H1 (cell line): ENCODE measurements around the gene HES2. TPM values are rescaled to one million over a fixed set of nuclear protein-coding genes. Genes with fewer than 3 reads are reported as not detected.

Experiments used
- CTCF ChIA-PET: fragments of 300-600 bp; sonication (Branson Sonifier 250); formaldehyde crosslinking; loops from one replicate; lab custom pipeline; 2021; ENCODE audit not compliant: partially characterized antibody; lab: Charles Lee
- POLR2A ChIA-PET: fragments of 300-600 bp; sonication (Branson Sonifier 250); formaldehyde crosslinking; loops from one replicate; lab custom pipeline; 2021; ENCODE audit warnings: inconsistent platforms; ENCODE audit not compliant: partially characterized antibody; lab: Charles Lee
- DNase-seq, 2 experiments: peaks; one replicate each; pipeline versions ENCODE4 v3.0.0 to v3.0.0-alpha.2; 2010 to 2022; ENCODE audit warnings: low spot score in 2 of 2, low read depth in 1 of 2, mixed read lengths in 1 of 2
- FAIRE-seq: peaks from 2 replicates; lab custom pipeline; 2011; peaks lifted over from hg19 to GRCh38; lab: Jason Lieb, UNC
- H2AFZ ChIP-seq: 2 replicates; pipeline ENCODE4 v1.8.1; 2012; ENCODE audit warnings: low read length, inconsistent platforms
- H2AK5ac ChIP-seq: 2 replicates; pipeline ENCODE4 v1.6.1; 2013; ENCODE audit warnings: low read depth, low read length
- H2BK120ac ChIP-seq: replicated peaks from 2 replicates; pipeline ENCODE3; 2013; ENCODE audit warnings: low read depth, low read length, inconsistent platforms
- H2BK12ac ChIP-seq: 2 replicates; pipeline ENCODE4 v1.6.1; 2013; ENCODE audit warnings: low read depth, low read length
- H2BK15ac ChIP-seq: 2 replicates; pipeline ENCODE4 v1.6.1; 2013; ENCODE audit warnings: low read length
- H2BK20ac ChIP-seq: 2 replicates; pipeline ENCODE4 v1.6.1; 2013; ENCODE audit warnings: low read length
- H2BK5ac ChIP-seq: 2 replicates; pipeline ENCODE4 v1.6.1; 2013; ENCODE audit warnings: low read depth, low read length
- H3K14ac ChIP-seq: 2 replicates; pipeline ENCODE4 v1.6.1; 2013; ENCODE audit warnings: inconsistent platforms; ENCODE audit not compliant: insufficient read length
- H3K18ac ChIP-seq: 2 replicates; pipeline ENCODE4 v1.6.1; 2013; ENCODE audit warnings: low read length; ENCODE audit errors: extremely low read depth
- H3K23ac ChIP-seq: 2 replicates; pipeline ENCODE4 v1.6.1; 2013; ENCODE audit warnings: inconsistent platforms; ENCODE audit not compliant: insufficient read length
- H3K23me2 ChIP-seq: 2 replicates; pipeline ENCODE4 v1.6.1; 2013; ENCODE audit warnings: low read depth, low read length
- H3K27ac ChIP-seq: 2 replicates; pipeline ENCODE4 v1.6.1; 2011; ENCODE audit warnings: low read depth, low read length, inconsistent platforms
- H3K27me3 ChIP-seq, 4 experiments: replicated peaks in 1 of 4; 1 replicate in 1 of 4; 2 replicates in 3 of 4; pipeline versions ENCODE4 v1.6.1 to v1.8.1; 2011 to 2013; ENCODE audit warnings: low read length in 3 of 4, mild to moderate bottlenecking in 3 of 4, inconsistent platforms in 2 of 4, mixed read lengths in 2 of 4, moderate library complexity in 1 of 4; ENCODE audit not compliant: control insufficient read depth in 3 of 4, insufficient read depth in 3 of 4; ENCODE audit errors: extremely low read depth in 1 of 4
- H3K36me3 ChIP-seq, 4 experiments: 2 replicates each; pipeline versions ENCODE4 v1.6.1 to v1.8.1; 2011 to 2013; ENCODE audit warnings: mild to moderate bottlenecking in 4 of 4, low read length in 3 of 4, moderate library complexity in 2 of 4, control low read depth in 1 of 4, inconsistent platforms in 1 of 4; ENCODE audit not compliant: insufficient read depth in 4 of 4, control insufficient read depth in 2 of 4
- H3K4ac ChIP-seq: replicated peaks from 2 replicates; pipeline ENCODE3; 2013; ENCODE audit warnings: low read length, low read depth, mixed read lengths, inconsistent platforms; ENCODE audit not compliant: insufficient read length
- H3K4me1 ChIP-seq, 4 experiments: replicated peaks in 1 of 4; 1 replicate in 1 of 4; 2 replicates in 3 of 4; pipeline versions ENCODE4 v1.6.1 to v1.8.1; 2011 to 2013; ENCODE audit warnings: low read length in 3 of 4, inconsistent platforms in 2 of 4, mixed read lengths in 1 of 4; ENCODE audit not compliant: insufficient read depth in 4 of 4, control insufficient read depth in 3 of 4
- H3K4me2 ChIP-seq, 2 experiments: 2 replicates each; pipeline versions ENCODE4 v1.6.1 to v1.8.1; 2011 to 2013; ENCODE audit warnings: low read depth in 2 of 2, low read length in 2 of 2, control low read depth in 1 of 2, inconsistent platforms in 1 of 2, mild to moderate bottlenecking in 1 of 2; ENCODE audit not compliant: insufficient read depth in 1 of 2
- H3K4me3 ChIP-seq, 4 experiments: fragments of 200-600, 300-600 bp in 1 of 4; sonication (generic), shearing (Covaris generic), sonication (Bioruptor Twin) in 1 of 4; 2 replicates each; pipeline versions ENCODE4 v1.5.1 to v1.8.1; 2011 to 2016; ENCODE audit warnings: low read length in 4 of 4, low read depth in 3 of 4, control low read depth in 2 of 4, inconsistent platforms in 2 of 4, mild to moderate bottlenecking in 2 of 4, mixed read lengths in 1 of 4, moderate library complexity in 1 of 4; ENCODE audit not compliant: insufficient read depth in 2 of 4; ENCODE audit errors: extremely low read depth in 1 of 4
- H3K56ac ChIP-seq: replicated peaks from 2 replicates; pipeline ENCODE3; 2013; ENCODE audit warnings: low read depth, mild to moderate bottlenecking, mixed read lengths, low read length, inconsistent platforms; ENCODE audit not compliant: insufficient read length
- H3K79me1 ChIP-seq: 2 replicates; pipeline ENCODE4 v1.6.1; 2013; ENCODE audit warnings: low read depth, low read length, control low read depth
- H3K79me2 ChIP-seq, 2 experiments: 2 replicates each; pipeline versions ENCODE4 v1.6.1 to v1.8.1; 2012 to 2013; ENCODE audit warnings: low read length in 2 of 2, mild to moderate bottlenecking in 2 of 2, inconsistent platforms in 1 of 2; ENCODE audit not compliant: insufficient read depth in 2 of 2, control insufficient read depth in 1 of 2
- H3K9ac ChIP-seq, 4 experiments: replicated peaks in 1 of 4; 1 replicate in 1 of 4; 2 replicates in 3 of 4; pipeline versions ENCODE4 v1.6.1 to v1.8.1; 2011 to 2013; ENCODE audit warnings: low read depth in 3 of 4, low read length in 3 of 4, control low read depth in 2 of 4, mild to moderate bottlenecking in 2 of 4, moderate library complexity in 2 of 4, inconsistent platforms in 1 of 4; ENCODE audit errors: extremely low read depth in 1 of 4
- H3K9me3 ChIP-seq, 2 experiments: 2 replicates each; pipeline versions ENCODE4 v1.6.1 to v1.8.1; 2012 to 2013; ENCODE audit warnings: mild to moderate bottlenecking in 2 of 2, moderate library complexity in 2 of 2, control low read depth in 1 of 2, inconsistent platforms in 1 of 2, low read depth in 1 of 2, low read length in 1 of 2, mixed read lengths in 1 of 2; ENCODE audit not compliant: insufficient read depth in 2 of 2
- H4K20me1 ChIP-seq, 2 experiments: replicated peaks in 1 of 2; 2 replicates each; pipeline versions ENCODE3 to v1.8.1; 2011 to 2013; ENCODE audit warnings: inconsistent platforms in 2 of 2, low read length in 2 of 2, mild to moderate bottlenecking in 1 of 2; ENCODE audit not compliant: insufficient read depth in 2 of 2, control insufficient read depth in 1 of 2
- H4K5ac ChIP-seq: 2 replicates; pipeline ENCODE4 v1.6.1; 2013; ENCODE audit warnings: low read length, low read depth, mixed read lengths, inconsistent platforms; ENCODE audit not compliant: insufficient read length
- H4K8ac ChIP-seq: 2 replicates; pipeline ENCODE4 v1.8.0; 2013; ENCODE audit warnings: mild to moderate bottlenecking, moderate library complexity, low read length, inconsistent platforms; ENCODE audit not compliant: insufficient read depth; ENCODE audit errors: extremely low read depth
- H4K91ac ChIP-seq: replicated peaks from 2 replicates; pipeline ENCODE3; 2013; ENCODE audit warnings: low read length, mixed read lengths, inconsistent platforms; ENCODE audit not compliant: insufficient read length
- ATF2 ChIP-seq: IDR thresholded peaks from 2 replicates; pipeline ENCODE4 v1.6.1; 2012; ENCODE audit warnings: low read length, inconsistent platforms
- EP300 ChIP-seq, 2 experiments: IDR thresholded peaks; 1 replicate in 1 of 2; 2 replicates in 1 of 2; pipeline ENCODE4 v1.6.1; 2011 to 2012; ENCODE audit warnings: low read depth in 2 of 2, low read length in 2 of 2, mild to moderate bottlenecking in 2 of 2, borderline replicate concordance in 1 of 2, inconsistent platforms in 1 of 2, moderate library complexity in 1 of 2
- FOSL1 ChIP-seq: IDR thresholded peaks from 2 replicates; pipeline ENCODE4 v1.6.1; 2011; ENCODE audit warnings: mild to moderate bottlenecking, low read depth, low read length, moderate library complexity; ENCODE audit not compliant: insufficient read depth
- WGBS, 2 experiments: shearing (Covaris generic) in 1 of 2; methylation state at CpG; one replicate each; pipeline versions ENCODE4 v1.1.6 to v1.1.7; 2013 to 2015; ENCODE audit warnings: low lambda C conversion rate in 2 of 2, mixed read lengths in 2 of 2, inconsistent platforms in 1 of 2, low coverage in 1 of 2, missing lambda C conversion rate in 1 of 2; ENCODE audit not compliant: insufficient replicate concordance in 2 of 2, insufficient coverage in 1 of 2, insufficient read length in 1 of 2; ENCODE audit errors: extremely low coverage in 1 of 2, missing lambda C conversion rate in 1 of 2; 5-methylcytosine and 5-hydroxymethylcytosine counted together
- polyA plus RNA-seq, 7 experiments: library from polyadenylated mRNA; depleted of rRNA in 3 of 7; stranded (reverse) in 5 of 7; unstranded in 2 of 7; fragments of >200 nt in 5 of 7; fragments of 200-250 nt in 2 of 7; gene quantifications; 1 replicate in 5 of 7; 2 replicates in 1 of 7; 4 replicates in 1 of 7; pipeline versions ENCODE4 v1.2.1 to v1.2.3, GENCODE V29; 2011 to 2013; ENCODE audit warnings: missing spikeins in 2 of 7, mixed read lengths in 2 of 7
- total RNA-seq: library from RNA; stranded (reverse); fragmentation: NEBNext Ultra II Directional; extraction: Animal tissue kit (Norgen Biotek cat#: 25700); gene quantifications from 2 replicates; pipeline ENCODE4 v1.2.1, GENCODE V29; 2021

Gene HES2
- total and polyA plus RNA-seq, 2 of the 8 experiments (the other 6 are each of a cell fraction or from before 2014, with no cell fraction given), result 0.15 to 0.53 TPM

- H3K9ac ChIP-seq, result no peak overlapping the region
- H3K14ac ChIP-seq, result no peak overlapping the region
- no peaks in the 10 kb centered on the region for H3K23me2 ChIP-seq
- no peak overlapping the region for H2BK12ac ChIP-seq
- no peak overlapping the region for H3K56ac ChIP-seq
- peaks cover 0 to 2% (median 0%) of the 10 kb centered on the region in 4 experiments; a peak in 1 of 7 replicates for H3K4me1 ChIP-seq
- H4K5ac ChIP-seq, result no peak overlapping the region
- H3K4me3 ChIP-seq, result no peak overlapping the region
- no peak overlapping the region for H2AFZ ChIP-seq
- POLR2A ChIA-PET, result interaction anchor here (0.7 to 2.2 kb wide), 2 partner anchors 10 to 545 kb away, joined by 4 to 6 read pairs; no protein-coding TSS in a partner anchor
- 92% methylated on average over 4 of the region's 4 CpGs; no CpG with 5 or more reads in 1 of the 2 experiments for WGBS, 2 experiments
- H3K27me3 ChIP-seq, result no peaks in the 10 kb centered on the region
- no peak for FAIRE-seq
- no peak overlapping the region for H2AK5ac ChIP-seq
- no peak overlapping the region for H2BK120ac ChIP-seq
- H4K20me1 ChIP-seq, result peaks cover 0 to 18% of the 10 kb centered on the region in 2 experiments
- CTCF ChIA-PET, result interaction anchor here (0.7 to 58.4 kb wide), 3 partner anchors 6 to 46 kb away, joined by 3 to 1769 read pairs (median 1769); partner anchors contain the start of genes ACOT7 and HES2
- no peak overlapping the region for H3K23ac ChIP-seq
- no peak overlapping the region for H3K4ac ChIP-seq
- no peaks in the 10 kb centered on the region for H3K9me3 ChIP-seq
- H2BK20ac ChIP-seq, result no peak overlapping the region
- no peak overlapping the region for H3K27ac ChIP-seq
- no peak overlapping the region for H3K4me2 ChIP-seq
- DNase-seq, result no peak
- no peak overlapping the region for H3K18ac ChIP-seq
- H4K8ac ChIP-seq, result no peak overlapping the region
- peaks cover 3% of the 10 kb centered on the region for H3K79me1 ChIP-seq
- H2BK15ac ChIP-seq, result no peak overlapping the region
- H2BK5ac ChIP-seq, result no peak overlapping the region
- no peak overlapping the region for H4K91ac ChIP-seq
- peaks cover 0 to 39% of the 10 kb centered on the region in 2 experiments; a peak in 3 of 4 replicates for H3K79me2 ChIP-seq
- no peaks in the 10 kb centered on the region for H3K36me3 ChIP-seq
- TF ChIP-seq ATF2, result no peak
- no peak for TF ChIP-seq FOSL1
- no peak for TF ChIP-seq EP300 (IDR thresholded peaks at IDR 0.05; ENCODE audit: borderline replicate concordance in 1 of 2, low read depth in 2 of 2, low read length in 2 of 2)
Measured at GRCh38 chr1:6370006-6370405, 49.7 kb downstream of the HES2 start.
